NB4 (cell line): ENCODE data around the gene ADGRB3.

Source experiments
- MAX ChIP-seq: IDR thresholded peaks from 2 replicates; pipeline ENCODE4 v1.6.1; 2011; ENCODE audit warnings: low read depth, low read length
- MYC ChIP-seq: IDR thresholded peaks from 2 replicates; pipeline ENCODE4 v1.6.1; 2011; ENCODE audit warnings: low read depth, low read length
- POLR2A ChIP-seq: IDR thresholded peaks from 2 replicates; pipeline ENCODE4 v1.6.1; 2011; ENCODE audit warnings: mild to moderate bottlenecking; ENCODE audit not compliant: insufficient read length; ENCODE audit errors: extremely low read depth
- TF ChIP-seq, protein P1 (sequence below): IDR thresholded peaks from one replicate; pipeline ENCODE4 v1.5.1; 2012; ENCODE audit warnings: low read depth, low read length

GRCh38 chr6:69314001-69314400 is 678.9 kb downstream of the ADGRB3 start:
- TF ChIP-seq, protein P1, sequence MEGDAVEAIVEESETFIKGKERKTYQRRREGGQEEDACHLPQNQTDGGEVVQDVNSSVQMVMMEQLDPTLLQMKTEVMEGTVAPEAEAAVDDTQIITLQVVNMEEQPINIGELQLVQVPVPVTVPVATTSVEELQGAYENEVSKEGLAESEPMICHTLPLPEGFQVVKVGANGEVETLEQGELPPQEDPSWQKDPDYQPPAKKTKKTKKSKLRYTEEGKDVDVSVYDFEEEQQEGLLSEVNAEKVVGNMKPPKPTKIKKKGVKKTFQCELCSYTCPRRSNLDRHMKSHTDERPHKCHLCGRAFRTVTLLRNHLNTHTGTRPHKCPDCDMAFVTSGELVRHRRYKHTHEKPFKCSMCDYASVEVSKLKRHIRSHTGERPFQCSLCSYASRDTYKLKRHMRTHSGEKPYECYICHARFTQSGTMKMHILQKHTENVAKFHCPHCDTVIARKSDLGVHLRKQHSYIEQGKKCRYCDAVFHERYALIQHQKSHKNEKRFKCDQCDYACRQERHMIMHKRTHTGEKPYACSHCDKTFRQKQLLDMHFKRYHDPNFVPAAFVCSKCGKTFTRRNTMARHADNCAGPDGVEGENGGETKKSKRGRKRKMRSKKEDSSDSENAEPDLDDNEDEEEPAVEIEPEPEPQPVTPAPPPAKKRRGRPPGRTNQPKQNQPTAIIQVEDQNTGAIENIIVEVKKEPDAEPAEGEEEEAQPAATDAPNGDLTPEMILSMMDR: no peak
- TF ChIP-seq MYC: no peak
- TF ChIP-seq POLR2A: no peak
- TF ChIP-seq MAX: no peak
